GM12874 (cell line): ENCODE data around the gene SNX19.

Experiments
- CTCF ChIP-seq: IDR thresholded peaks from 2 replicates; pipeline ENCODE4 v1.5.1; 2011; ENCODE audit warnings: low read depth, mild to moderate bottlenecking, control low read depth, low read length, moderate library complexity; ENCODE audit not compliant: insufficient read depth

The SNX19 gene

GRCh38 chr11:130906616-130907015 lies 9.7 kb downstream of the SNX19 start:
- no peak for TF ChIP-seq CTCF

GRCh38 chr11:130905512-130905911 lies 10.8 kb downstream of the SNX19 start:
- no peak for TF ChIP-seq CTCF

GRCh38 chr11:130904380-130904779 lies 11.9 kb downstream of the SNX19 start:
- peak; percentile 17; the same call in 1 of the 2 replicates for TF ChIP-seq CTCF

GRCh38 chr11:130902380-130902779 lies 13.9 kb downstream of the SNX19 start:
- no peak for TF ChIP-seq CTCF

DNA sequence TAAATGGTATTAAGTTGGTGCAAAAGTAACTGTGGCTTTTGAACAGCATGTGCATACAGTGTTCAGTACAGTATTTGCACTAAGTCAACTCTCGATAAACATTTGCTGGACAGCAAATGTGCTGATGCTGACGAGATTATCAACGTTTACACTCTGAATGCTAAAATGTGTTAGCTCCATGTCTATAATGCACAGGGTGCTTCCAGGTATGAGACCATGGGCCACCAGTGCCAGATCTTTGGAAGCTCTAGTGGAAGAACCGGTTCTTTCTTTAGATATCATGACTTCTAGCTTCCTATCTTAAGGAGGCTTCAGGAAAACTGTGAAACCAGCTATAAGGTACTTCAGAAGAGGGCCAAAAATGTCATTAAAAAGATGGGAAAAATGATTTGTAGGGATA lies 17.2 kb downstream of the SNX19 start:
- no peak for TF ChIP-seq CTCF

DNA sequence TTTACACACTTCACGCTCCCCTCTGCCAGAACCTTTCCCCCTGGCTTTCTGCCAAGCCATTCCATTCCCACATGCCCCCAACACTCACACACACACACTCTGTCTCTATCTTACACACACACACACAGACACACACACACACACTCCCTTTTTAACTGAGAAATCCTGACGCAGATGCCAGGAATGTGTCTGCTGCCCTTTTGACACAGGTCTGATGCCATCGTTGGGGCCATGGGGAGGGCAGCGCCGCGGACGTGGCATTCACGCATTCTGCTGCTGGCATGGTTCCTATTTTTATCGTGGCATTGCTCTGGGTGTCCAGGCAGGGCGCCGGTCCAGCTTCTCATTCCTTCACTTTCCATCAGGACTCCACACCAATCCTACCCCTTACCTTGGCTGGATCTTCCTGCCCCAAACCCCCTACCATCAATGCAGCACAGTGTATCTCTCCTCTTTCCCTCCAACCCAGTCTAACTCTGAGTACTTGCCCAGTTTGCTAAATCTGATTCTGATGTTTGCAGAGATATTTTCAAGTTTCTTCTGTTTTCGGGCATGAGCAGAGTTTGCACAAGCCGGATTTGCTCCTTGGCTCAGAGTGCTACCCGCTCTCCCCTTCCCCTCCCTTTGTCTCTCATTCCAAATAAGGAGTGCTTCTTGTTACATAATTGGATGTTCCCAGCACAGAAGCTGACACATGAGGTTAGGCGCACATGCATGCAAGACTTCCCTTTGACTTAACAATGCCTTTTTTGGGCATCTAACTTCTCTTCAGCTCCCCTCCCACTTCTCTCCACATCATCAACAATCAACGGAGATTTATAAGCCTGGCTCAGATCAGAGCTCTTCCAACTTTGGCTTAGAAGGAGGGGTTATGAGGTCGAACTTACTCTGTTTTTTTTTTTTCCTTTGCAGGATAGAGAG lies 18.8 kb downstream of the SNX19 start:
- no peak for TF ChIP-seq CTCF

DNA sequence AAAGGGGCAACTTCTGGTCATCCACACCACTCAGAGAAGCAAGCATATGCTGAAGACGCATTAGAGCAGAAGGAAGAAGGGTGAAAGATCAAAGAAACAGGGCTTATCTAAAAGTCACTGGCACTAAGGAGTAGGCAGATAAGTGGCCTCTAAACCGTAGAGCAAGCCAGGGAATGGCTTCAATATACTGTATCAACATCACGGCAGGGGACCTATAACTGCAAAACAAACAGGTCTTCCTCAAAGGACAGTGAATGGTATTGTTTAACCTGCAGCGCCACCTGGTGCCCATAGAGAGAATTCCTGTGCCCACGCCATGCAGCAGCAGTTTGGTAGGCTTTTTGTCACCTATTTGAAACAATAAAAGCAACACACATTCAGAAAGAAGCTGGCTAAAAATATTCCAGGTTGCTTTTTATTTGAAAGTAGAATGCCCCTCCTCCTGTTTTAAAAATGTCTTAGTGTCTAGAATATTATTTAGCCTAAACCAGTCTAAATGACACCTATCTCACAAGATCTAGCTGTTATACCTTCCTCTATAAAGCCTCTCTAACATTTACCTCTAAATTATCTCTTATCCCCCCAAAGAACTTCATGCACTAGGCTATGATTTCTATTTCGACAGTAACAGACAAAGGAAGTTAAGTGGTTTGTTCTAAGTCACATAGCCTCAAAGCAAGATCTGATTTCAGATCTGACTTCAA lies 21.8 kb downstream of the SNX19 start:
- TF ChIP-seq CTCF: peak; percentile 83
